Measurements from ENCODE around the gene OR7C2. TPM values are rescaled to one million over a fixed set of nuclear protein-coding genes. Genes with fewer than 3 reads are reported as not detected.

The OR7C2 gene
- total and polyA plus RNA-seq, 2 of the 8 experiments (the other 6 are each of a cell fraction or from before 2014, with no cell fraction given), result not detected

- Histone ChIP-seq H3K23me2 (ENCODE audit: low read depth, low read length) (no peaks in the 10 kb centered on the region), H2BK12ac (ENCODE audit: low read depth, low read length) (no peak overlapping the region), H3K9me3 (ENCODE audit: insufficient read depth in 2 of 2, low read depth in 1 of 2, low read length in 1 of 2) (peaks cover 19 to 46% of the 10 kb centered on the region in 2 experiments), H2BK15ac (ENCODE audit: low read length) (no peak overlapping the region), H3K36me3 (ENCODE audit: control insufficient read depth in 2 of 4, insufficient read depth in 4 of 4, low read length in 3 of 4) (no peaks in the 10 kb centered on the region), H3K4me3 (ENCODE audit: extremely low read depth in 1 of 4, insufficient read depth in 2 of 4, low read depth in 3 of 4, low read length in 4 of 4) (no peak overlapping the region), H3K27ac (ENCODE audit: low read depth, low read length) (no peak overlapping the region), H4K91ac (replicated peaks; ENCODE audit: insufficient read length, low read length) (no peak overlapping the region), H3K14ac (ENCODE audit: insufficient read length) (no peak overlapping the region), H2AK5ac (ENCODE audit: low read depth, low read length) (no peak overlapping the region), H3K9ac (replicated peaks in 1 of 4; ENCODE audit: extremely low read depth in 1 of 4, low read depth in 3 of 4, low read length in 3 of 4) (no peak overlapping the region), H3K23ac (ENCODE audit: insufficient read length) (no peak overlapping the region), H4K8ac (ENCODE audit: extremely low read depth, insufficient read depth, low read length) (no peak overlapping the region), H4K20me1 (replicated peaks in 1 of 2; ENCODE audit: control insufficient read depth in 1 of 2, insufficient read depth in 2 of 2, low read length in 2 of 2) (no peaks in the 10 kb centered on the region), H2BK20ac (ENCODE audit: low read length) (no peak overlapping the region), H3K18ac (ENCODE audit: extremely low read depth, low read length) (no peak overlapping the region), H2BK5ac (ENCODE audit: low read depth, low read length) (no peak overlapping the region), H3K4ac (replicated peaks; ENCODE audit: insufficient read length, low read depth, low read length) (no peak overlapping the region), H2BK120ac (replicated peaks; ENCODE audit: low read depth, low read length) (no peak overlapping the region), H3K56ac (replicated peaks; ENCODE audit: insufficient read length, low read depth, low read length) (no peak overlapping the region), H4K5ac (ENCODE audit: insufficient read length, low read depth, low read length) (no peak overlapping the region), H3K27me3 (replicated peaks in 1 of 4; ENCODE audit: control insufficient read depth in 3 of 4, extremely low read depth in 1 of 4, insufficient read depth in 3 of 4, low read length in 3 of 4) (no peaks in the 10 kb centered on the region), H2AFZ (ENCODE audit: low read length) (no peak overlapping the region), H3K4me2 (ENCODE audit: insufficient read depth in 1 of 2, low read depth in 2 of 2, low read length in 2 of 2) (no peak overlapping the region), H3K79me2 (ENCODE audit: control insufficient read depth in 1 of 2, insufficient read depth in 2 of 2, low read length in 2 of 2) (no peaks in the 10 kb centered on the region), H3K4me1 (replicated peaks in 1 of 4; ENCODE audit: control insufficient read depth in 3 of 4, insufficient read depth in 4 of 4, low read length in 3 of 4) (no peaks in the 10 kb centered on the region), H3K79me1 (ENCODE audit: low read depth, low read length) (no peaks in the 10 kb centered on the region)
- DNase-seq (ENCODE audit: low read depth in 1 of 2, low spot score in 2 of 2) (no peak), FAIRE-seq (no peak)
- TF ChIP-seq ZNF274 (IDR thresholded peaks at IDR 0.05; ENCODE audit: borderline replicate concordance, extremely low read depth, low read length), result no peak
- no peak for TF ChIP-seq RAD21 (IDR thresholded peaks at IDR 0.05 in 1 of 2, conservative IDR thresholded peaks at IDR 0.05 in 1 of 2; ENCODE audit: low read depth in 2 of 2, low read length in 2 of 2)
- TF ChIP-seq TAF7 (optimal IDR thresholded peaks at IDR 0.05; ENCODE audit: borderline replicate concordance, low read depth, low read length), result no peak
- no peak for TF ChIP-seq JUND (IDR thresholded peaks at IDR 0.05; ENCODE audit: low read length)
- ChIA-PET POLR2A (ENCODE audit: partially characterized antibody) (no interaction called here), CTCF (ENCODE audit: partially characterized antibody) (no interaction called here)
- 49% methylated on average over 3 of the region's 6 CpGs; no CpG with 5 or more reads in 1 of the 2 experiments for whole genome bisulfite sequencing, 2 experiments (ENCODE audit: extremely low coverage in 1 of 2, insufficient coverage in 1 of 2, insufficient read length in 1 of 2, insufficient replicate concordance in 2 of 2, low coverage in 1 of 2, low lambda C conversion rate in 2 of 2, missing lambda C conversion rate in 1 of 2)
Observed at GRCh38 chr19:14915116-14915515, 26.2 kb upstream of the OR7C2 start.
